Posterior cingulate gyrus (tissue), 11 donors: ENCODE data around the gene LRRC23.
"Not testable (repeated sequence)": the region's sequence is repeated elsewhere in the genome, so short reads cannot be mapped to it uniquely, and the experiment has no call there.

Experiments used
- DNase-seq, 10 donors: peaks; one replicate each; pipeline versions ENCODE4 v3.0.0 to v3.0.0-alpha.2; 2020 to 2021; ENCODE audit warnings: mixed read lengths in 3 of 10
- intact Hi-C: fragments of 100-400 bp; cut with DNase I; formaldehyde crosslinking; loops from one replicate; pipeline ENCODE4 v1.15.1; 2023

The LRRC23 gene

GRCh38 chr12:6904280-6905276, at the start of gene LRRC23:
Gene LRRC23, plus strand, starts transcription at chr12:6904822. Its CDS starts 812 bp downstream, at chr12:6905634.
- intact Hi-C loops: loop anchor here (2.0 kb wide), 1 partner anchor 38 kb away; the partner anchor contains the start of gene TPI1
- DNase-seq: peak; percentile 98 to 100 (median 99)

DNA sequence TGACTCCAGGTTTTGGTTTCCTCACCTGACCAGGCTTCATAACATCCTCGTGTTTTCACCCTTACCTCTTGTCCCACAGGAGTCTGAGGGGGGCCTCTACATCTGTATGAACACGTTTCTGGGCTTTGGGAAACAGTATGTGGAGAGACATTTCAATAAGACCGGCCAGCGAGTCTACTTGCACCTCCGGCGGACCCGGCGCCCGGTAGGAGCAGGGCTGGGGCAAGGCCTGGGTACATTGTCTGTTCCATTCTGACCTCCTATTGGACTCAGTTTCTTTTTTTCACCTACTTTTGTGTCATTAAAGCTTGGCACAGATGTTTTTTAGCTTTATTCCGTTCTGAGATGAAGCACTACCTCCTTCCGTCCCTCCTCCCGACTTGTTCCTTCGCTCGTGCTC, 49.3 kb upstream of the LRRC23 start:
- intact Hi-C loops: no loop called here
- DNase-seq: peak in 1 of 10 donors; percentile 22

DNA sequence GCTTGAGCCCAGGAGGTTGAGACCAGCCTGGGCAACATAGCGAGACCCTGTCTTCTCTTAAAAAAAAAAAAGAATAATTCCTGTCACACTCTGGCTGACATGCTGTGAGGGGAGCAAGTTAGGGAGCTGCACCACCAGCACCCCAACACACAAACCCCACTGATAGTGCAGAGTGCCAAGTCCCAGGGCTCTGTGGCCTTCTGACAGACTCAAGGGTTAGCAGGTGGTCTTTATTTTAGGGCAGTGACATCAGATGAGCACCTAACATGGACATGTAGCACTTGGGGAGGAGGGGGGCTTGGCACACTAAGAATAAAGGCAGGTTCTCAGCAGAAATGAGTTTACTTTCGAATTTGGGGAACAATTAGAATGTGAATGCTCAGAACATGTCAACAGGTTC, 45.8 kb upstream of the LRRC23 start:
- intact Hi-C loops: no loop called here
- DNase-seq: peak in 2 of 10 donors; percentile 1 to 4

DNA sequence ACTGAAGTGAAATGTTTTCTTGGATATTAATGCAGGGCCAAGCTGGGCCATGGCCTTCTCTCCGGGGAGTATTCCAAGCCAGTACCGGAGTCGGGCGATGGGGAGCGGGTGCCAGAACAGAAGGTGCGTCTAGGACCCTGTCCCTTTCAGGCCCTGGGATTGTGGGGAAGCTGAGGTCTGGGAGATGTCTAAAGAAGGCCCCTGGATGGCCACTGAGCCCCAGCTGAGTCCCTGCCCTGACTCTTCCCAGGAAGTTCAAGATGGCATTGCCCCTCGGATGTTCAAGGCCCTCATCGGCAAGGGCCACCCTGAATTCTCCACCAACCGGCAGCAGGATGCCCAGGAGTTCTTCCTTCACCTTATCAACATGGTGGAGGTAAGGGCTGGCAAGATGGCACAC, 44.5 kb upstream of the LRRC23 start:
- DNase-seq: peak in 1 of 10 donors; percentile 39
- intact Hi-C loops: no loop called here

DNA sequence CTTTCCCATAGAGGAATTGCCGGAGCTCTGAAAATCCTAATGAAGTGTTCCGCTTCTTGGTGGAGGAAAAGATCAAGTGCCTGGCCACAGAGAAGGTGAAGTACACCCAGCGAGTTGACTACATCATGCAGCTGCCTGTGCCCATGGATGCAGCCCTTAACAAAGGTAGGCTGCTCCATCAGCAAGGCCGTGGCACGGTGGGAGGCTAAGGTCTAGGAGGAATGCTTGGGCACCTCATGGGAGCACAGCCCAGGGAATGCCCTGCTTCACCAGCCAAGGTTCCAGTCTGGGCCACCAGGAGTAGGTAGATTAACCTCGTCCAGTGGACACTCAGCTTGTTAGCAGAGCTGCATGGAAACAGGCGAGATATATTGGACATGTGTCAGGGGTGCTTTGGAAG, 43.7 kb upstream of the LRRC23 start:
- intact Hi-C loops: no loop called here
- DNase-seq: peak in 1 of 10 donors; percentile 37

- intact Hi-C loops: no loop called here
- peak in 1 of 10 donors; percentile 61 for DNase-seq
These were observed 43.2 kb upstream of the LRRC23 start for GRCh38 chr12:6861391-6861790.

DNA sequence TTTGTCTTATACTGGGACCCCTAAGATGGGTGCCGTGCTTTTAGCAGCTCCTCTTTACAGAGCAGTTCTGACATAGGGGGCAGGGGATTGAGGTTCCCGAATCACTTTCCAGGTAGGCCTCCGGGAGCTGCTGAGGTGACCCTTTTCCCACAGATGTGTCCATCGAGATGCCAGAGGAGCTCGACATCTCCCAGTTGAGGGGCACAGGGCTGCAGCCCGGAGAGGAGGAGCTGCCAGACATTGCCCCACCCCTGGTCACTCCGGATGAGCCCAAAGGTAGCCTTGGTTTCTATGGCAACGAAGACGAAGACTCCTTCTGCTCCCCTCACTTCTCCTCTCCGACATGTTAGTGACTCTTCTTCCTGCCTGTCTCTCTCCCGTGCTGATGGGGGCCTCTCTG, 41.6 kb upstream of the LRRC23 start:
- peak in 1 of 10 donors; percentile 15 for DNase-seq
- intact Hi-C loops: no loop called here

GRCh38 chr12:6863586-6864321, 40.9 kb upstream of the LRRC23 start:
- intact Hi-C loops: no loop called here

DNA sequence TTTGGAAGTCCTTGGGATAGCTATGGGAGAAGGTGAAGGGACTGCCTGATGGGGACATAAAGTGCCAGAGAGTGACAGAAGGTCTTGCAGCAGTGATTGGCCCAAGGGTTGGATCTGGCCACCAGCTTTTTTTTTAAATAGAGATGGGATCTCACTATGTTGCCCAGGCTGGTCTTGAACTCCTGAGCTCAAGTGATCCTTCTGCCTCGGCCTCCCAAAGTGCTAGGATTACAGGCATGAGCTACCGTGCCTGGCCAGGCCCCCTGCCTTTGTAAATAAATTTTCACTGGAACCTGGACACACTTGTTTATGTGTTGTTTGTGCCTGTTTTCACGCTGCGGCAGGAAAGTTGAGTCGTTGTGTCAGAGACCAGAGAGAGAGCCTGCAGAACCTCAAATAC, 39.3 kb upstream of the LRRC23 start:
- intact Hi-C loops, DNase-seq: not testable (repeated sequence)

More at GRCh38 chr12:6863586-6864321, 40.9 kb upstream of the LRRC23 start:
- DNase-seq: no peak

DNA sequence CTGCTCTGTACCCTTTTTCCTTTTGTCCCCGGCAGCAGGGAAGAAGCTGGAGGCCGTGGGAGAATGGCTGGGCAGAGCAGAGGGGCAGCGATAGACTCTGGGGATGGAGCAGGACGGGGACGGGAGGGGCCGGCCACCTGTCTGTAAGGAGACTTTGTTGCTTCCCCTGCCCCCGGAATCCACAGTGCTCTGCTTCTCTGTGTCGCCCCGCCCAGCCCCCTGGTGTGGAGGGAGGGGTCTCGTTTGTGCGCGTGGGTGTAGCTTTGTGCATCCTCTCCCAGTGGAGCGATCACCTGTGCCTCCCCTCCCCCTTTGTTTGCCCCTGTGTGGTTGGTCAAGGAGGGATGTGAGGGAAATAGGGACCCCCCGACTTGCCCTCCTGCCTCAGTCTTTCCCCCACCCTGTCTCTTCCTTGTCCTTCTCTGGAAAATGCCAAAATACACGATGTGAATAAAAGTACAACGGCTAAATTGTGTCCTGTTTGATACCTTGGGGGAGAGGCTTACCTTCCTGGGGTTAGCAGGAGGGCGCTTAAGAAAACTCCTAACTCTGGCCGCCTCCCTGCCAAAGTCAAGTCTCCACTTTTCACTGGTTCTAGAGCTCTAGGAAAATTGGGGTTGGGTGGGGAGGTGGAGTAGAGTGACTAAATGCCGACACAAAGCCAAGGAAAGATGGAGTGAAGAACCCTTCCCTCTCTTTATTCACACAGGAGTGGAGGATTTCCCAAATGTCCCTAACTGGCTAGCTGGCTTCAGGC, 38.3 kb upstream of the LRRC23 start:
- no peak for DNase-seq

DNA sequence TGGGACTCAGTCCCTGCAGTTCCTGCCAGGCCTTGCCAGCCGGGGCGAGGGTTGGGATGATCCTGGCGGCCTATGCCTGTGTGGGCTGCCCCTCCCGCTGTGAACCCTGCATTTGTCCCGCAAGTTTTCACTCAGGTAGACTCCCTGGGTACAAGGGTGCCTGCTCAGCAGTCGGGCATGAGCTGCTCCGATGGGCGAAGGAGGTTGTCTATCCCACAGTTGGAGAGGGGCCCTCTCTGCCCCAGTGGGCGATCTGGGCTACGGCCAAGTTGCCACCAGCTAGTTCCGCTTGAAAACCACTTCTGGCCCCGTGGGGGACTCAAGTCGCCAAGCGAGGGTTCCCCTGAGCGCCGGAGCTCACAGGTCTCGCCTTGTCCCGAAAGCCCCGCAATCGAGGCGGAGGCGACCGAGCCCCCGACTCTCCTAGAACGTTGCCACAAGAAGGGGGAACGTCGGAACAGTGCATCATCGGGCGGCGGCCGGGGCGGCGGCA, 37.7 kb upstream of the LRRC23 start:
- intact Hi-C loops: loop anchor here (2.0 kb wide), 1 partner anchor 38 kb away; the partner anchor contains the start of gene LRRC23

More for the DNA sequence above, 38.3 kb upstream of the LRRC23 start:
- intact Hi-C loops: loop anchor here (2.0 kb wide), 1 partner anchor 38 kb away; the partner anchor contains the start of gene LRRC23

GRCh38 chr12:6867413-6868210, 37.0 kb upstream of the LRRC23 start, which contains the start of gene TPI1:
Gene TPI1, plus strand, starts transcription at chr12:6867531. Its CDS starts 36 bp downstream, at chr12:6867567.
- intact Hi-C loops: loop anchor here (2.0 kb wide), 1 partner anchor 37 kb away; the partner anchor contains the start of gene LRRC23
- DNase-seq: peak; percentile 75 to 98 (median 88)

More for the DNA sequence above, 37.7 kb upstream of the LRRC23 start:
- peak in 3 of 10 donors; percentile 20 to 86 (median 73) for DNase-seq

DNA sequence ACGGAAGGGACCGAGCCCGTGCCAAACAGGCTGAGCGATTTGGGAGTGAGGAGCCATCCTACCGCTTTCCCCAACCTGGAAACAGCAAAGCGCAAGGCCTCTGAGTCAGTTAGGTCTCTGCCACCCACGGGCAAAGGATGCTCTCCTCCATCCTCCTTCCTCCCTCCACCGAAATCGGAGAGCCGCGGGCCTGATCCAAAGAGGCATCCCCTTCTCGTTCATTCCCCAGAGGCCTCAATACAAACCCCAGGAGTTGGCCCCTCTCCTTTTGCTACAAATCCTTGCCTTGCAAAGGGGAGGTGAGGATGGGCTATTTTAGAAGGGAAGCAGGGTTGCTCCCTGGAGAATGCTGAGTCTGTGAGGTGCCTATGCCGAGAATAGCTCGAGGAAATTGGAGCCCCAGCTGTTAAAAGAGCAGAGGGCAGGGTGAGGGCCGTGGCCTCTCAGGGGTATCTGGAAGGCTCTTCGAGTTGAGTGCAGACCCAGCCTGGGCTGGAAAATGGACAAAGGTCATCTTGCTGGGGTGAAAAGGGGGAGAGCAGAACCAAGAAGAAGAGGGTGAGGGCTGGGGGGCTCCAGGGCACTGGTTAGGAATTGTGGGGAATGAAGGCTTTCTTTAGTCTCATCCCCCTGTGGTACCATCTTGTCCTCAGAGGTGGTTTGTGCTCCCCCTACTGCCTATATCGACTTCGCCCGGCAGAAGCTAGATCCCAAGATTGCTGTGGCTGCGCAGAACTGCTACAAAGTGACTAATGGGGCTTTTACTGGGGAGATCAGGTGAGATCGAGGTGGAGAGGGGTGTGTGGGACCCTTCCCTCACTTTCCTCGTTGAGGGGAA, 36.2 kb upstream of the LRRC23 start:
- intact Hi-C loops: no loop called here
- DNase-seq: peak in 1 of 10 donors; percentile 50

- intact Hi-C loops: no loop called here
- DNase-seq: peak; percentile 48 to 96 (median 80)
These were observed 35.3 kb upstream of the LRRC23 start for GRCh38 chr12:6869049-6870021.

- DNase-seq: peak in 1 of 10 donors; percentile 7
- intact Hi-C loops: not testable (repeated sequence)
These were observed 34.3 kb upstream of the LRRC23 start for GRCh38 chr12:6870304-6870703.

- peak in 2 of 10 donors; percentile 61 to 73 for DNase-seq
- intact Hi-C loops: no loop called here
These were observed 33.3 kb upstream of the LRRC23 start for GRCh38 chr12:6871052-6871957.
